Measurements from ENCODE around the gene MT1B. TPM values are rescaled to one million over a fixed set of nuclear protein-coding genes. Genes with fewer than 3 reads are reported as not detected.

Gene MT1B
- total and polyA plus RNA-seq, 2 of the 13 experiments (the other 11 are each of a cell fraction or from before 2014, with no cell fraction given): 0.89 TPM; not detected in 1

GRCh38 chr16:56679818-56680217 lies 28.1 kb downstream of the MT1B start:
- no peak overlapping the region for H3K4me3 ChIP-seq (replicated peaks in 1 of 3; ENCODE audit: insufficient read depth in 1 of 3, low read depth in 2 of 3, low read length in 3 of 3)
- FAIRE-seq (no peak), ATAC-seq (no peak), DNase-seq (ENCODE audit: low spot score) (peak; percentile 23)
- peaks cover 45% of the 10 kb centered on the region for H3K4me1 ChIP-seq (ENCODE audit: insufficient read depth, low read length)
- H3K36me3 ChIP-seq (replicated peaks in 1 of 2; ENCODE audit: control insufficient read depth in 1 of 2, insufficient read depth in 2 of 2, low read length in 2 of 2): no peaks in the 10 kb centered on the region
- POLR2A ChIA-PET: interaction anchor here (1.0 kb wide), 1 partner anchor 73 kb away, joined by 3 read pairs; no protein-coding TSS in a partner anchor
- CTCF ChIA-PET (ENCODE audit: low intra/inter-chr PET ratio, low total read pairs): no interaction called here
- in situ Hi-C loops (cut with HindIII; ENCODE audit: extremely low pct_ligation_motif_present, low pct_unique_long_range_greater_than_20kb) (no loop called here), intact Hi-C loops (cut with micrococcal nuclease; ENCODE audit: unreplicated experiment) (no loop called here)
- H4K20me1 ChIP-seq (ENCODE audit: insufficient read depth, low read length): no peaks in the 10 kb centered on the region
- peaks cover 0 to 20% of the 10 kb centered on the region in 2 experiments; a peak in 2 of 5 replicates for H3K27me3 ChIP-seq (ENCODE audit: control insufficient read depth in 1 of 2, insufficient read depth in 2 of 2, low read length in 2 of 2)
- H3K4me2 ChIP-seq (ENCODE audit: low read depth, low read length): no peak overlapping the region
- TF ChIP-seq SRY (CRISPR knock-in tag; IDR thresholded peaks at IDR 0.05) (no peak), ATF4 (CRISPR knock-in tag; IDR thresholded peaks at IDR 0.05) (peak in 1 of 2 experiments; percentile 33; a peak in 1 of 4 replicates), CEBPB (IDR thresholded peaks at IDR 0.05; ENCODE audit: borderline replicate concordance, low read depth, low read length) (peak; percentile 8; the same call in 1 of the 2 replicates), ARID5B (CRISPR knock-in tag; IDR thresholded peaks at IDR 0.05) (0 out of 2 replicates have a peak, but pooled peaks have one; percentile 12), RFX5 (IDR thresholded peaks at IDR 0.05; ENCODE audit: low read depth, low read length) (no peak), CREB1 (IDR thresholded peaks at IDR 0.05) (peak; percentile 31; the same call in 1 of the 2 replicates), CREB1 (CRISPR knock-in tag; IDR thresholded peaks at IDR 0.05) (no peak), SAP130 (CRISPR knock-in tag; IDR thresholded peaks at IDR 0.05; ENCODE audit: low read depth) (peak; percentile 15; the same call in 1 of the 2 replicates)
- H3K79me2 ChIP-seq (ENCODE audit: insufficient read depth, low read length): no peaks in the 10 kb centered on the region
- no peaks in the 10 kb centered on the region for H3K9me3 ChIP-seq (ENCODE audit: low read length)
- no peak overlapping the region for H3K9ac ChIP-seq (ENCODE audit: insufficient read depth, low read depth, low read length)
- H2AFZ ChIP-seq (ENCODE audit: low read length): no peak overlapping the region
- no TSS peak for BruUV-seq (replicated peaks)
- no peak overlapping the region for H3K27ac ChIP-seq (ENCODE audit: extremely low read length, insufficient read depth, low read length)
- 3% methylated on average over 6 of the region's 6 CpGs for WGBS (ENCODE audit: low lambda C conversion rate)
